RWPE1 (cell line): ENCODE results near the gene MSH5.
"Not testable (repeated sequence)": the region's sequence is repeated elsewhere in the genome, so short reads cannot be mapped to it uniquely, and the experiment has no call there.

Experiments
- CTCF ChIA-PET: fragments of 350-600 bp; sonication (Branson Sonifier 250); formaldehyde crosslinking; extraction: SDS; loops from one replicate; lab custom pipeline; 2021; lab: Yijun Ruan, JAX
- POLR2A ChIA-PET: fragments of 400-600 bp; formaldehyde crosslinking; extraction: SDS; loops from one replicate; lab custom pipeline; 2020; ENCODE audit warnings: antibody characterized with exemption; ENCODE audit not compliant: low non-redundant PET; lab: Yijun Ruan, JAX
- DNase-seq: peaks from one replicate; pipeline ENCODE4 v3.0.0; 2012; ENCODE audit warnings: low spot score
- H3K27ac ChIP-seq: fragments of 450-650 bp; 2 replicates; pipeline ENCODE4 v1.5.1; 2017
- CTCF ChIP-seq: fragments of 450-650 bp; conservative IDR thresholded peaks from 2 replicates; pipeline ENCODE4 v1.5.1; 2017; ENCODE audit warnings: low read depth, mild to moderate bottlenecking

Gene MSH5

GRCh38 chr6:31792090-31792374 lies 52.2 kb downstream of the MSH5 start:
- DNase-seq = no peak
- CTCF ChIA-PET = interaction anchor here (1.2 kb wide), 1 partner anchor 76 kb away, joined by 3 read pairs; no protein-coding TSS in a partner anchor
- TF ChIP-seq CTCF = no peak
- H3K27ac ChIP-seq = peak overlapping the region; percentile 89
- POLR2A ChIA-PET = no interaction called here

GRCh38 chr6:31792761-31793171 lies 53.0 kb downstream of the MSH5 start:
- CTCF ChIA-PET = no interaction called here
- DNase-seq = peak; percentile 84
- TF ChIP-seq CTCF = no peak
- peak overlapping the region; percentile 89 for H3K27ac ChIP-seq
- POLR2A ChIA-PET = no interaction called here

GRCh38 chr6:31793927-31794245 lies 54.1 kb downstream of the MSH5 start:
- POLR2A ChIA-PET, CTCF ChIA-PET, DNase-seq: not testable (repeated sequence)
- peak overlapping the region; percentile 89 for H3K27ac ChIP-seq

- TF ChIP-seq CTCF = no peak
- DNase-seq = no peak
- ChIA-PET POLR2A (no interaction called here), CTCF (interaction anchor here (0.7 to 1.1 kb wide), 2 partner anchors 21 to 65 kb away, joined by 3 to 5 read pairs; partner anchors contain the start of gene DDAH2)
- peak overlapping the region; percentile 92 for H3K27ac ChIP-seq
Measured at GRCh38 chr6:31794294-31794865, 54.6 kb downstream of the MSH5 start.

- H3K27ac ChIP-seq = peak overlapping the region; percentile 92
- no peak for DNase-seq
- ChIA-PET POLR2A (interaction anchor here (1.0 kb wide), 1 partner anchor 11 kb away, joined by 3 read pairs; no protein-coding TSS in a partner anchor), CTCF (interaction anchor here (0.6 to 1.1 kb wide), 5 partner anchors 11 to 66 kb away, joined by 3 to 5 read pairs (median 4); partner anchors contain the start of gene DDAH2)
- no peak for TF ChIP-seq CTCF
Measured at GRCh38 chr6:31794866-31795615, 55.2 kb downstream of the MSH5 start.

- peak within 1 kb of the TSS; percentile 92 for H3K27ac ChIP-seq
- peak; percentile 93 for DNase-seq
- peak; percentile 86 for TF ChIP-seq CTCF
- CTCF ChIA-PET = interaction anchor here (0.6 to 1.1 kb wide), 9 partner anchors 10 to 43 kb away, joined by 3 to 5 read pairs (median 4); no protein-coding TSS in a partner anchor
- POLR2A ChIA-PET = interaction anchor here (0.6 to 1.0 kb wide), 3 partner anchors 12 to 37 kb away, joined by 3 to 4 read pairs (median 4); no protein-coding TSS in a partner anchor
Measured at GRCh38 chr6:31795616-31796298, 56.0 kb downstream of the MSH5 start, which contains the start of gene VARS1. TSS of gene VARS1 (minus strand) at chr6:31795752. CDS start at chr6:31795217, 535 bp downstream.
